H1 (cell line): ENCODE data around the gene F11. TPM values are rescaled to one million over a fixed set of nuclear protein-coding genes. Genes with fewer than 3 reads are reported as not detected.
A peak's percentile ranks its signal among the peaks of the same experiment; 100 is the strongest.

Experiments used
- CTCF ChIA-PET: fragments of 300-600 bp; sonication (Branson Sonifier 250); formaldehyde crosslinking; loops from one replicate; lab custom pipeline; 2021; ENCODE audit not compliant: partially characterized antibody; lab: Charles Lee
- POLR2A ChIA-PET: fragments of 300-600 bp; sonication (Branson Sonifier 250); formaldehyde crosslinking; loops from one replicate; lab custom pipeline; 2021; ENCODE audit warnings: inconsistent platforms; ENCODE audit not compliant: partially characterized antibody; lab: Charles Lee
- DNase-seq, 2 experiments: peaks; one replicate each; pipeline versions ENCODE4 v3.0.0 to v3.0.0-alpha.2; 2010 to 2022; ENCODE audit warnings: low spot score in 2 of 2, low read depth in 1 of 2, mixed read lengths in 1 of 2
- FAIRE-seq: peaks from 2 replicates; lab custom pipeline; 2011; peaks lifted over from hg19 to GRCh38; lab: Jason Lieb, UNC
- H2AFZ ChIP-seq: 2 replicates; pipeline ENCODE4 v1.8.1; 2012; ENCODE audit warnings: low read length, inconsistent platforms
- H2AK5ac ChIP-seq: 2 replicates; pipeline ENCODE4 v1.6.1; 2013; ENCODE audit warnings: low read depth, low read length
- H2BK120ac ChIP-seq: replicated peaks from 2 replicates; pipeline ENCODE3; 2013; ENCODE audit warnings: low read depth, low read length, inconsistent platforms
- H2BK12ac ChIP-seq: 2 replicates; pipeline ENCODE4 v1.6.1; 2013; ENCODE audit warnings: low read depth, low read length
- H2BK15ac ChIP-seq: 2 replicates; pipeline ENCODE4 v1.6.1; 2013; ENCODE audit warnings: low read length
- H2BK20ac ChIP-seq: 2 replicates; pipeline ENCODE4 v1.6.1; 2013; ENCODE audit warnings: low read length
- H2BK5ac ChIP-seq: 2 replicates; pipeline ENCODE4 v1.6.1; 2013; ENCODE audit warnings: low read depth, low read length
- H3K14ac ChIP-seq: 2 replicates; pipeline ENCODE4 v1.6.1; 2013; ENCODE audit warnings: inconsistent platforms; ENCODE audit not compliant: insufficient read length
- H3K18ac ChIP-seq: 2 replicates; pipeline ENCODE4 v1.6.1; 2013; ENCODE audit warnings: low read length; ENCODE audit errors: extremely low read depth
- H3K23ac ChIP-seq: 2 replicates; pipeline ENCODE4 v1.6.1; 2013; ENCODE audit warnings: inconsistent platforms; ENCODE audit not compliant: insufficient read length
- H3K23me2 ChIP-seq: 2 replicates; pipeline ENCODE4 v1.6.1; 2013; ENCODE audit warnings: low read depth, low read length
- H3K27ac ChIP-seq: 2 replicates; pipeline ENCODE4 v1.6.1; 2011; ENCODE audit warnings: low read depth, low read length, inconsistent platforms
- H3K27me3 ChIP-seq, 4 experiments: replicated peaks in 1 of 4; 1 replicate in 1 of 4; 2 replicates in 3 of 4; pipeline versions ENCODE4 v1.6.1 to v1.8.1; 2011 to 2013; ENCODE audit warnings: low read length in 3 of 4, mild to moderate bottlenecking in 3 of 4, inconsistent platforms in 2 of 4, mixed read lengths in 2 of 4, moderate library complexity in 1 of 4; ENCODE audit not compliant: control insufficient read depth in 3 of 4, insufficient read depth in 3 of 4; ENCODE audit errors: extremely low read depth in 1 of 4
- H3K36me3 ChIP-seq, 4 experiments: 2 replicates each; pipeline versions ENCODE4 v1.6.1 to v1.8.1; 2011 to 2013; ENCODE audit warnings: mild to moderate bottlenecking in 4 of 4, low read length in 3 of 4, moderate library complexity in 2 of 4, control low read depth in 1 of 4, inconsistent platforms in 1 of 4; ENCODE audit not compliant: insufficient read depth in 4 of 4, control insufficient read depth in 2 of 4
- H3K4ac ChIP-seq: replicated peaks from 2 replicates; pipeline ENCODE3; 2013; ENCODE audit warnings: low read length, low read depth, mixed read lengths, inconsistent platforms; ENCODE audit not compliant: insufficient read length
- H3K4me1 ChIP-seq, 4 experiments: replicated peaks in 1 of 4; 1 replicate in 1 of 4; 2 replicates in 3 of 4; pipeline versions ENCODE4 v1.6.1 to v1.8.1; 2011 to 2013; ENCODE audit warnings: low read length in 3 of 4, inconsistent platforms in 2 of 4, mixed read lengths in 1 of 4; ENCODE audit not compliant: insufficient read depth in 4 of 4, control insufficient read depth in 3 of 4
- H3K4me2 ChIP-seq, 2 experiments: 2 replicates each; pipeline versions ENCODE4 v1.6.1 to v1.8.1; 2011 to 2013; ENCODE audit warnings: low read depth in 2 of 2, low read length in 2 of 2, control low read depth in 1 of 2, inconsistent platforms in 1 of 2, mild to moderate bottlenecking in 1 of 2; ENCODE audit not compliant: insufficient read depth in 1 of 2
- H3K4me3 ChIP-seq, 4 experiments: fragments of 200-600, 300-600 bp in 1 of 4; sonication (generic), shearing (Covaris generic), sonication (Bioruptor Twin) in 1 of 4; 2 replicates each; pipeline versions ENCODE4 v1.5.1 to v1.8.1; 2011 to 2016; ENCODE audit warnings: low read length in 4 of 4, low read depth in 3 of 4, control low read depth in 2 of 4, inconsistent platforms in 2 of 4, mild to moderate bottlenecking in 2 of 4, mixed read lengths in 1 of 4, moderate library complexity in 1 of 4; ENCODE audit not compliant: insufficient read depth in 2 of 4; ENCODE audit errors: extremely low read depth in 1 of 4
- H3K56ac ChIP-seq: replicated peaks from 2 replicates; pipeline ENCODE3; 2013; ENCODE audit warnings: low read depth, mild to moderate bottlenecking, mixed read lengths, low read length, inconsistent platforms; ENCODE audit not compliant: insufficient read length
- H3K79me1 ChIP-seq: 2 replicates; pipeline ENCODE4 v1.6.1; 2013; ENCODE audit warnings: low read depth, low read length, control low read depth
- H3K79me2 ChIP-seq, 2 experiments: 2 replicates each; pipeline versions ENCODE4 v1.6.1 to v1.8.1; 2012 to 2013; ENCODE audit warnings: low read length in 2 of 2, mild to moderate bottlenecking in 2 of 2, inconsistent platforms in 1 of 2; ENCODE audit not compliant: insufficient read depth in 2 of 2, control insufficient read depth in 1 of 2
- H3K9ac ChIP-seq, 4 experiments: replicated peaks in 1 of 4; 1 replicate in 1 of 4; 2 replicates in 3 of 4; pipeline versions ENCODE4 v1.6.1 to v1.8.1; 2011 to 2013; ENCODE audit warnings: low read depth in 3 of 4, low read length in 3 of 4, control low read depth in 2 of 4, mild to moderate bottlenecking in 2 of 4, moderate library complexity in 2 of 4, inconsistent platforms in 1 of 4; ENCODE audit errors: extremely low read depth in 1 of 4
- H3K9me3 ChIP-seq, 2 experiments: 2 replicates each; pipeline versions ENCODE4 v1.6.1 to v1.8.1; 2012 to 2013; ENCODE audit warnings: mild to moderate bottlenecking in 2 of 2, moderate library complexity in 2 of 2, control low read depth in 1 of 2, inconsistent platforms in 1 of 2, low read depth in 1 of 2, low read length in 1 of 2, mixed read lengths in 1 of 2; ENCODE audit not compliant: insufficient read depth in 2 of 2
- H4K20me1 ChIP-seq, 2 experiments: replicated peaks in 1 of 2; 2 replicates each; pipeline versions ENCODE3 to v1.8.1; 2011 to 2013; ENCODE audit warnings: inconsistent platforms in 2 of 2, low read length in 2 of 2, mild to moderate bottlenecking in 1 of 2; ENCODE audit not compliant: insufficient read depth in 2 of 2, control insufficient read depth in 1 of 2
- H4K5ac ChIP-seq: 2 replicates; pipeline ENCODE4 v1.6.1; 2013; ENCODE audit warnings: low read length, low read depth, mixed read lengths, inconsistent platforms; ENCODE audit not compliant: insufficient read length
- H4K8ac ChIP-seq: 2 replicates; pipeline ENCODE4 v1.8.0; 2013; ENCODE audit warnings: mild to moderate bottlenecking, moderate library complexity, low read length, inconsistent platforms; ENCODE audit not compliant: insufficient read depth; ENCODE audit errors: extremely low read depth
- H4K91ac ChIP-seq: replicated peaks from 2 replicates; pipeline ENCODE3; 2013; ENCODE audit warnings: low read length, mixed read lengths, inconsistent platforms; ENCODE audit not compliant: insufficient read length
- BCL11A ChIP-seq, 2 experiments: IDR thresholded peaks; one replicate each; pipeline ENCODE4 v1.6.1; 2011; ENCODE audit warnings: low read depth in 2 of 2, low read length in 2 of 2, mild to moderate bottlenecking in 2 of 2
- HDAC2 ChIP-seq, 2 experiments: fragments of 300-600 bp in 1 of 2; sonication (generic) in 1 of 2; IDR thresholded peaks; 2 replicates each; pipeline ENCODE4 v1.6.1; 2011 to 2012; ENCODE audit warnings: low read depth in 2 of 2, low read length in 2 of 2, mild to moderate bottlenecking in 2 of 2, moderate library complexity in 2 of 2, borderline replicate concordance in 1 of 2, inconsistent platforms in 1 of 2
- JUND ChIP-seq: IDR thresholded peaks from 2 replicates; pipeline ENCODE4 v1.6.1; 2011; ENCODE audit warnings: mild to moderate bottlenecking, improper control_type of control experiment, low read length
- RNF2 ChIP-seq: fragments of 200-900, 300-1000 bp; sonication (generic); IDR thresholded peaks from 2 replicates; pipeline ENCODE4 v1.7.1; 2016; ENCODE audit warnings: borderline replicate concordance, low read depth, mild to moderate bottlenecking, antibody characterized with exemption, low read length; ENCODE audit not compliant: poor library complexity, severe bottlenecking; ENCODE audit errors: missing control alignments
- SP4 ChIP-seq: IDR thresholded peaks from 2 replicates; pipeline ENCODE4 v1.6.1; 2012; ENCODE audit warnings: low read length, inconsistent platforms
- TBP ChIP-seq: IDR thresholded peaks from 2 replicates; pipeline ENCODE4 v1.6.1; 2011; ENCODE audit warnings: low read depth, low read length, improper control_type of control experiment
- TEAD4 ChIP-seq: IDR thresholded peaks from 2 replicates; pipeline ENCODE4 v1.6.1; 2012; ENCODE audit warnings: low read depth, low read length, inconsistent platforms, mixed read lengths
- WGBS, 2 experiments: shearing (Covaris generic) in 1 of 2; methylation state at CpG; one replicate each; pipeline versions ENCODE4 v1.1.6 to v1.1.7; 2013 to 2015; ENCODE audit warnings: low lambda C conversion rate in 2 of 2, mixed read lengths in 2 of 2, inconsistent platforms in 1 of 2, low coverage in 1 of 2, missing lambda C conversion rate in 1 of 2; ENCODE audit not compliant: insufficient replicate concordance in 2 of 2, insufficient coverage in 1 of 2, insufficient read length in 1 of 2; ENCODE audit errors: extremely low coverage in 1 of 2, missing lambda C conversion rate in 1 of 2; 5-methylcytosine and 5-hydroxymethylcytosine counted together
- polyA plus RNA-seq, 7 experiments: library from polyadenylated mRNA; depleted of rRNA in 3 of 7; stranded (reverse) in 5 of 7; unstranded in 2 of 7; fragments of >200 nt in 5 of 7; fragments of 200-250 nt in 2 of 7; gene quantifications; 1 replicate in 5 of 7; 2 replicates in 1 of 7; 4 replicates in 1 of 7; pipeline versions ENCODE4 v1.2.1 to v1.2.3, GENCODE V29; 2011 to 2013; ENCODE audit warnings: missing spikeins in 2 of 7, mixed read lengths in 2 of 7
- total RNA-seq: library from RNA; stranded (reverse); fragmentation: NEBNext Ultra II Directional; extraction: Animal tissue kit (Norgen Biotek cat#: 25700); gene quantifications from 2 replicates; pipeline ENCODE4 v1.2.1, GENCODE V29; 2021

Gene F11
- total and polyA plus RNA-seq, 2 of the 8 experiments (the other 6 are each of a cell fraction or from before 2014, with no cell fraction given), result 0.27 to 0.99 TPM

GRCh38 chr4:186227221-186227620 lies 38.8 kb upstream of the F11 start, which contains the start of gene KLKB1:
Gene KLKB1 (plus strand): TSS chr4:186227507. CDS start chr4:186228196, 689 bp downstream.
- H2BK15ac ChIP-seq, result 0 out of 2 replicates have a peak within 1 kb of the TSS, but pooled peaks have one; percentile 1
- H4K91ac ChIP-seq, result peak within 1 kb of the TSS; percentile 96
- no peaks in the 10 kb centered on the region for H3K36me3 ChIP-seq
- 0 out of 8 replicates have a peak within 1 kb of the TSS, but pooled peaks of 1 of the 4 experiments have one; percentile 3 for H3K4me3 ChIP-seq
- no peaks in the 10 kb centered on the region for H4K20me1 ChIP-seq
- no peak within 1 kb of the TSS; the same call in 1 of the 2 replicates for H2AK5ac ChIP-seq
- peak within 1 kb of the TSS; percentile 94 for H2BK20ac ChIP-seq
- no peak within 1 kb of the TSS for H2AFZ ChIP-seq
- H4K8ac ChIP-seq, result peak within 1 kb of the TSS; percentile 59
- POLR2A ChIA-PET, result interaction anchor here (0.6 kb wide), 1 partner anchor 16 kb away, joined by 3 read pairs; no protein-coding TSS in a partner anchor
- H3K14ac ChIP-seq, result no peak within 1 kb of the TSS
- H3K27me3 ChIP-seq, result no peaks in the 10 kb centered on the region
- CTCF ChIA-PET, result no interaction called here
- peak within 1 kb of the TSS; percentile 40; the same call in 1 of the 2 replicates for H2BK12ac ChIP-seq
- WGBS, 2 experiments, result 88% methylated on average over 5 of the region's 5 CpGs; no CpG with 5 or more reads in 1 of the 2 experiments
- peaks cover 13 to 24% of the 10 kb centered on the region in 2 experiments for H3K9me3 ChIP-seq
- H3K4me2 ChIP-seq, result no peak within 1 kb of the TSS; a peak in 1 of 4 replicates
- no peaks in the 10 kb centered on the region for H3K23me2 ChIP-seq
- FAIRE-seq (no peak), DNase-seq (no peak)
- TF ChIP-seq TBP, result no peak
- TF ChIP-seq TEAD4, result no peak
- no peak for TF ChIP-seq HDAC2 (IDR thresholded peaks at IDR 0.05; ENCODE audit: borderline replicate concordance in 1 of 2, low read depth in 2 of 2, low read length in 2 of 2)
- TF ChIP-seq SP4, result no peak
- TF ChIP-seq BCL11A (IDR thresholded peaks at IDR 0.05; ENCODE audit: low read depth in 2 of 2, low read length in 2 of 2), result no peak
- TF ChIP-seq JUND, result no peak
- no peak for TF ChIP-seq RNF2
- H3K9ac ChIP-seq, result no peak within 1 kb of the TSS
- H3K18ac ChIP-seq, result peak within 1 kb of the TSS; percentile 80
- H2BK120ac ChIP-seq, result peak within 1 kb of the TSS; percentile 91
- H3K27ac ChIP-seq, result 0 out of 2 replicates have a peak within 1 kb of the TSS, but pooled peaks have one; percentile 11
- no peaks in the 10 kb centered on the region for H3K79me1 ChIP-seq
- H3K56ac ChIP-seq, result no peak within 1 kb of the TSS
- peak within 1 kb of the TSS; percentile 95; the same call in 1 of the 2 replicates for H2BK5ac ChIP-seq
- H3K4ac ChIP-seq, result peak within 1 kb of the TSS; percentile 92
- peak within 1 kb of the TSS; percentile 32 for H4K5ac ChIP-seq
- no peaks in the 10 kb centered on the region for H3K79me2 ChIP-seq
- no peak within 1 kb of the TSS for H3K23ac ChIP-seq
- peaks cover 0 to 8% (median 0%) of the 10 kb centered on the region in 4 experiments; a peak in 2 of 7 replicates for H3K4me1 ChIP-seq
